GM12878 (cell line): ENCODE measurements around the gene ARAP1. TPM values are rescaled to one million over a fixed set of nuclear protein-coding genes. Genes with fewer than 3 reads are reported as not detected.

Source experiments
- CBX3 ChIP-seq: fragments of 200-600 bp; sonication (generic); IDR thresholded peaks from 2 replicates; pipeline ENCODE4 v1.6.1; 2016; ENCODE audit warnings: low read depth, borderline replicate concordance
- CHD2 ChIP-seq: IDR thresholded peaks from 2 replicates; pipeline ENCODE4 v1.6.1; 2011; ENCODE audit warnings: low read depth, low read length, improper control_type of control experiment, borderline replicate concordance
- DPF2 ChIP-seq: fragments of 450-650 bp; IDR thresholded peaks from 2 replicates; pipeline ENCODE4 v1.6.1; 2017; ENCODE audit warnings: mild to moderate bottlenecking
- ELK1 ChIP-seq: IDR thresholded peaks from 2 replicates; pipeline ENCODE4 v1.6.1; 2012; ENCODE audit warnings: low read depth, low read length, improper control_type of control experiment
- ETV6 ChIP-seq, 2 experiments: fragments of 450-650 bp in 1 of 2; IDR thresholded peaks in 1 of 2; conservative IDR thresholded peaks in 1 of 2; 2 replicates each; pipeline ENCODE4 v1.6.1; 2014; ENCODE audit warnings: antibody characterized with exemption in 1 of 2, borderline replicate concordance in 1 of 2, low read depth in 1 of 2, mild to moderate bottlenecking in 1 of 2, moderate library complexity in 1 of 2
- FOXM1 ChIP-seq: IDR thresholded peaks from 2 replicates; pipeline ENCODE4 v1.6.1; 2012; ENCODE audit warnings: low read depth, mild to moderate bottlenecking, inconsistent platforms, low read length, moderate library complexity
- GABPA ChIP-seq: IDR thresholded peaks from 2 replicates; pipeline ENCODE4 v1.6.1; 2014; ENCODE audit warnings: antibody characterized with exemption, low read depth, mild to moderate bottlenecking, inconsistent platforms
- HSF1 ChIP-seq: fragments of 150-350 bp; IDR thresholded peaks from 2 replicates; pipeline ENCODE4 v1.6.1; 2014; ENCODE audit warnings: mild to moderate bottlenecking, low read depth, low read length
- JUNB ChIP-seq: IDR thresholded peaks from 2 replicates; pipeline ENCODE4 v1.6.1; 2016; ENCODE audit warnings: antibody characterized with exemption, mild to moderate bottlenecking
- NBN ChIP-seq: fragments of 450-650 bp; IDR thresholded peaks from 2 replicates; pipeline ENCODE4 v1.6.1; 2016
- NFIC ChIP-seq: IDR thresholded peaks from 2 replicates; pipeline ENCODE4 v1.6.1; 2012; ENCODE audit warnings: low read depth, mild to moderate bottlenecking, inconsistent platforms, low read length, moderate library complexity
- NRF1 ChIP-seq: conservative IDR thresholded peaks from 2 replicates; pipeline ENCODE4 v1.6.1; 2011; ENCODE audit warnings: mild to moderate bottlenecking, low read depth, low read length, improper control_type of control experiment
- PKNOX1 ChIP-seq: fragments of 450-650 bp; IDR thresholded peaks from 2 replicates; pipeline ENCODE4 v1.6.1; 2016; ENCODE audit warnings: mild to moderate bottlenecking
- POU2F2 ChIP-seq: IDR thresholded peaks from 3 replicates; pipeline ENCODE4 v1.6.1; 2011; ENCODE audit warnings: low read depth, mild to moderate bottlenecking, low read length, borderline replicate concordance
- SIN3A ChIP-seq: IDR thresholded peaks from 2 replicates; pipeline ENCODE4 v1.6.1; 2012; ENCODE audit warnings: low read depth, low read length, improper control_type of control experiment
- SUZ12 ChIP-seq: fragments of 200-600 bp; sonication (generic); IDR thresholded peaks from one replicate; pipeline ENCODE4 v1.6.1; 2018; ENCODE audit warnings: antibody characterized with exemption, mild to moderate bottlenecking; ENCODE audit not compliant: unreplicated experiment
- ZBTB11 ChIP-seq: fragments of 450-650 bp; formaldehyde crosslinking; IDR thresholded peaks from 2 replicates; pipeline ENCODE4 v1.5.0; 2022; ENCODE audit warnings: mild to moderate bottlenecking, missing genetic modification characterization
- ZNF207 ChIP-seq: fragments of 450-650 bp; IDR thresholded peaks from 2 replicates; pipeline ENCODE4 v1.6.1; 2014; ENCODE audit warnings: antibody characterized with exemption, mild to moderate bottlenecking, borderline replicate concordance
- ZNF217 ChIP-seq: fragments of 450-650 bp; IDR thresholded peaks from 2 replicates; pipeline ENCODE4 v1.6.1; 2017; ENCODE audit warnings: antibody characterized with exemption, mild to moderate bottlenecking
- ZNF24 ChIP-seq: fragments of 450-650 bp; IDR thresholded peaks from 2 replicates; pipeline ENCODE4 v1.6.1; 2017; ENCODE audit warnings: antibody characterized with exemption, mild to moderate bottlenecking
- ZNF622 ChIP-seq: fragments of 450-650 bp; IDR thresholded peaks from 2 replicates; pipeline ENCODE4 v1.6.1; 2017; ENCODE audit warnings: mild to moderate bottlenecking, inconsistent platforms
- ZSCAN29 ChIP-seq: fragments of 450-650 bp; IDR thresholded peaks from 2 replicates; pipeline ENCODE4 v1.6.1; 2017; ENCODE audit warnings: mild to moderate bottlenecking, moderate library complexity
- ZZZ3 ChIP-seq: IDR thresholded peaks from 2 replicates; pipeline ENCODE4 v1.6.1; 2011; ENCODE audit warnings: low read depth; ENCODE audit not compliant: control insufficient read depth, insufficient read length
- polyA plus RNA-seq, 11 experiments: library from polyadenylated mRNA; depleted of rRNA in 4 of 11; unstranded in 6 of 11; stranded (reverse) in 5 of 11; fragments of >200 nt; fragmentation: Nextera tagmentation in 4 of 11; fragmentation: Illumina TruSeq in 1 of 11; extraction: Ambion mirVana in 4 of 11; extraction: Trizol in 1 of 11; gene quantifications; 1 replicate in 1 of 11; 2 replicates in 10 of 11; pipeline versions ENCODE4 v1.2.1 to v1.2.3, GENCODE V29; 2011 to 2016; ENCODE audit warnings: inconsistent platforms in 2 of 11, missing spikeins in 2 of 11, low read depth in 1 of 11
- total RNA-seq, 4 experiments: library from RNA; depleted of rRNA in 3 of 4; stranded (reverse); fragments of >200 nt in 3 of 4; fragmentation: Illumina TruSeq in 1 of 4; extraction: Trizol in 1 of 4; gene quantifications; 2 replicates each; pipeline versions ENCODE4 v1.2.1 to v1.2.3, GENCODE V29; 2013 to 2021

ARAP1 gene
- total and polyA plus RNA-seq, 10 of the 15 experiments (the other 5 are each of a cell fraction or from before 2014, with no cell fraction given) = 0.55 to 102 (median 51.0) TPM

GRCh38 chr11:72793425-72794367 lies 41.5 kb upstream of the ARAP1 start, which contains the start of gene STARD10 (continued):
- TF ChIP-seq ETV6 (conservative IDR thresholded peaks at IDR 0.05 in 1 of 2, IDR thresholded peaks at IDR 0.05 in 1 of 2; ENCODE audit: borderline replicate concordance in 1 of 2, low read depth in 1 of 2) = no peak
- no peak for TF ChIP-seq SUZ12
- TF ChIP-seq DPF2 = peak; percentile 62; the same call in 1 of the 2 replicates
- TF ChIP-seq POU2F2 = no peak; the same call in 2 of the 3 replicates
- TF ChIP-seq ZBTB11 (CRISPR knock-in tag) = no peak
- peak; percentile 81; the same call in 1 of the 2 replicates for TF ChIP-seq GABPA
- peak; percentile 73 for TF ChIP-seq PKNOX1
- TF ChIP-seq NRF1 = peak; percentile 95
- no peak for TF ChIP-seq ZNF24
- TF ChIP-seq SIN3A = 0 out of 2 replicates have a peak, but pooled peaks have one; percentile 56
- no peak for TF ChIP-seq HSF1
- TF ChIP-seq ELK1 = 0 out of 2 replicates have a peak, but pooled peaks have one; percentile 76
- TF ChIP-seq JUNB = no peak
- TF ChIP-seq ZSCAN29 = no peak
- no peak for TF ChIP-seq CBX3
- peak; percentile 40; the same call in 1 of the 2 replicates for TF ChIP-seq FOXM1
- TF ChIP-seq ZNF622 = no peak
- peak; percentile 95 for TF ChIP-seq ZNF207
- TF ChIP-seq ZNF217 = no peak
- TF ChIP-seq CHD2 = peak; percentile 11; the same call in 1 of the 2 replicates
- peak; percentile 96 for TF ChIP-seq NBN
- TF ChIP-seq ZZZ3 = no peak
- no peak for TF ChIP-seq NFIC
